SH-SY5Y (cell line): ENCODE results near the gene UBE2F.

Experiments
- GATA2 ChIP-seq: IDR thresholded peaks from 2 replicates; pipeline ENCODE4 v1.6.1; 2011; ENCODE audit warnings: mild to moderate bottlenecking, low read depth, low read length
- GATA3 ChIP-seq: IDR thresholded peaks from 2 replicates; pipeline ENCODE4 v1.6.1; 2011; ENCODE audit warnings: low read depth, mild to moderate bottlenecking, low read length, moderate library complexity

GRCh38 chr2:237924164-237924534 lies 42.7 kb upstream of the UBE2F start:
- TF ChIP-seq GATA2 (no peak), GATA3 (no peak)
